GM18508 (cell line): ENCODE results near the gene DHRS3.

ENCODE experiments used
- ATAC-seq: cut with Tn5 transposase; IDR thresholded peaks from one replicate; pipeline ENCODE4 v1.9.1; 2021; ENCODE audit warnings: moderate number of reproducible peaks; ENCODE audit not compliant: insufficient read depth, unreplicated experiment

DHRS3 gene

DNA sequence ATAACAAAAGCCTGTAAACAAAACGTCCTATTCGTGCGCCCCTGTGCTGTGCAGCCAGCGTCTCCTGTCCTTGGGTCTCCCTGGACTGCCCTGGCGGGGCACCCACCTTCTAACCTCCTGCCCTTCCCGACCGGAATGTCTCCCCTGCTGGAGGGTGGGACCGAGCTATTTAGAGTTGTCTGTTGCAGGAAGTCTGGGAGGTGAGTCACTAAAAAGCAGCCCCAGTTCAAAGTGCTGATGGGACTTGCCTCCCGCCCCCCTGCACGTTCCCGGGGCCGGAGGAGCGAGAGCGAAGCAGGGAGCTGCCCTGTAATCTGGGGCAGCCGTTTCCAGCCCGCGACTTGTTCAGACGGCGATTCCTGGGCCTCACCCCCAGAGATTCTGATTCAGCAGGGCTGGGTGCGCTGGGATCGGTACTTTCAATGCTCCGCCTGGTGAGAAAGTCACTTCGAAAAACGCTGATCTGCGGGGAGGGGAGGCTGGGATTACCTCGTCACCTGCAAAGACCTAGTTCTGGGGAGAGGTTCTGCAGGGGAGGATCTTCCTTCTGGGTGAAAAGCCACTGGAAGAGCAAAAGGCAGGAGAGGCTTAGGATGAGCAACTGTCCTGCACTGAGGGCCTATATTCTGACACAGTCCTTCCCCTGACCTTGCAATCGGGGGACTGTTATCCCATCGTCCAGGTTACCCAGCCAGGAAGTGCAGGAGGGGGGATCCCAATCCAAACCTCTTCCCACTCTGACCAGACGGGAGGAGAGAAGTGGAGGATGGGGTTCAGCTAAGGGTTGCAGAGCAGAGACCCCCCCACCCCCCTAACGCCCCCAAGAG is 1.2 kb upstream of the DHRS3 start:
- no peak for ATAC-seq

DNA sequence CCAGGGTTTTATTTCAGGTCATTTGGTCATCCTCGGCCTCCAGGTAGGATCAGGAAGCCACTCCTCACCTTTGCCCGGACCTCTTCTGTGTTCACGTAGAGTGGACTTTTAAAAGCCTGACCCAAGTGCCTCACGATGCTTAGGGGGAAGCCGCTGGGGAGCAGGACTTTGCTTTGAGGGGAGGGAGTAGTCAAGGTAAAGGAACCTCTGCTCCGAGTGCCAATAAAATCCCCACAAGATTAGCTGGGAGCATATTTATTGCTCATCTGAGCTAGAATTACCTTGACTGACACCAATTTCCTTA is 603 bp upstream of the DHRS3 start:
- ATAC-seq: no peak

DNA sequence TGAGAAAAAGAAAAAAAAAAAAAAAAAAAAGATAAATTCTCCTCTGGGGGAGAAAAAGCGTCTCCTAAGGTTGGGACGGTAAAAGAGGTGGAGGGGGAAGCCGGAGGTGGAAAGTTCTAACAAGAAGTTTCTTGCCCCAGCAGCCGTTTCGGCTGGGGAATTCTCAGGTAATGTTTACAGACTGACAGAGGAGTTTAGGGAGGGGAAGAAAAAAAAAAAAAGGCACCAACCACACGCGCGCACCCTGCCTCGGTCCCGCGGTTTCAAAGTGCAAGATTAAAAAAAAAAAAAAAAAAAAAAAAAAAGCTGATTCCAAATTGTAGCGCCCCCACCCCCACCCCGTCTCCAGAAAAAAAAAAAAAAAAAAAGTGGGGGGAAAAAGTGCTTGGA is 504 bp downstream of the DHRS3 start:
- no peak for ATAC-seq

DNA sequence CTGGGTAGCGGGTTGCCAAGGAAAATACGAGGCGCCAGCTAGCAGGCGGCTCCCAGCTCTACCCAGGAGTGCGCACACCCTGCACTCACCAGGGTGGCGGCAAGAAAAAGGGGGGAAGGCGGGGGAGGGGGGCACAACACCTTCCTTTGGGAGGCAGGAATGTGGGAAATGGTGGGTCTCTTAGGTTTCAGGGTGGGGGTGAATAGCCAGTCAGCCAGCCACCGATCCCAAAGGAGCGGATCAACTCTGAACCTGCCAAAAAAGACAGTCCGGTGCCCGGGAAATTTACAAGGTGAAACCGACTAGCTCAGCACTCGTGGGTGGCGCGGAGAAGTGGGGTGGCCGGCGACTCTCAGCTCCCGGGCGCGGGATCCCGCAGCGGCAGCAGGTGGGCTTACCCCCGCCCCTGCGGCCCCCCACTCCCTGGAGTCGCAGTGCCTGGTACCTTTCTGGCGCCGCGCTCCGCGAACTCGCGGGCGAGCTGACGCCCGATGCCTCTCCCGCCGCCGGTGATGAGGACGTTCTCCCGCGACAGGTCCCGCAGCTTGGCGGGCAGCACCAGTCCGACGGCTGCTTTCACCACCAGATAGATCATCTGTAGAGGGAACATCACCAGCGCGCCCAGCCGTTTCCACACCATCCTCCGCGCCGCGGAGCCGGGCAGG is 1.2 kb downstream of the DHRS3 start:
- no peak for ATAC-seq

DNA sequence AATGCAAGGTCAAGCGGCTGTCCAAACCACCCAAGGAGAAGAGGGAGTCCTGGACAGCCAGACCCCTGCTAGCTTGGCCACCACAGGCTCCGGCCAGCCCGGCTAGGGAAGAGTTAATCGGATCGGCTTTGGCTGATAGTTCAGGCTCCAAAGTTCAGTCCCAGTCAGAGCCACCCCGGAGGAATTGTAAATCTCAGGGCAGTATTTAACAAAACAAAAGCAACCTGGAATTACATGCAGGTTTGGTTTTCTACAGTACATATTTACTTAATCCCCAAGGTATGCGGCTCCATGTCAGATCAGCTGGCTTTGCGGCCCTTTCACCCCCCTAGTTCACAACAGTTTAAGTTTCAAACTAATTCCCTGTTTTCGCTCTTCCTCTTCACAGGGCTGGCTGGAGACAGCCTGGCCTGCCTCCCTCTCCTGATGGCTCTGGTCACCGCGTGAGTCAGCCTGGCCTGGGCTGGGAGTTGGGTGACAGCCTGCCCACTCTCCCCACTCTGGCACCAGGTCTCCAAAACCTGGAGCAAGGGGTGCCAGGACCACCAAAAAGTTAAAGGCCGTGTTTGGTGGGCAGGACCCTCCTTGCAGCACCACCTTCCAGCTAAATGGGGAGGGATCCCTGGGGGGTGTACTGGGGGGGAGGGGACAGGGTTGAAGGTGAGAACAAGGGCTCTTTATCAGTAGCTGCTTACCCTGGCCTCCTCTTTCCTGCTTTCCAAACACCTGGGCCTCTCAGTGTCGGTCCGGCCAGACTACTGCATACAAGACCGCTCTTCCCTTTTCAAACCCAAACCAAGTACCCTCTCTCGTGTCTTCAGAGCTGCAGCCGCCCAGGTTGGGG is 1.9 kb downstream of the DHRS3 start:
- ATAC-seq: no peak

DNA sequence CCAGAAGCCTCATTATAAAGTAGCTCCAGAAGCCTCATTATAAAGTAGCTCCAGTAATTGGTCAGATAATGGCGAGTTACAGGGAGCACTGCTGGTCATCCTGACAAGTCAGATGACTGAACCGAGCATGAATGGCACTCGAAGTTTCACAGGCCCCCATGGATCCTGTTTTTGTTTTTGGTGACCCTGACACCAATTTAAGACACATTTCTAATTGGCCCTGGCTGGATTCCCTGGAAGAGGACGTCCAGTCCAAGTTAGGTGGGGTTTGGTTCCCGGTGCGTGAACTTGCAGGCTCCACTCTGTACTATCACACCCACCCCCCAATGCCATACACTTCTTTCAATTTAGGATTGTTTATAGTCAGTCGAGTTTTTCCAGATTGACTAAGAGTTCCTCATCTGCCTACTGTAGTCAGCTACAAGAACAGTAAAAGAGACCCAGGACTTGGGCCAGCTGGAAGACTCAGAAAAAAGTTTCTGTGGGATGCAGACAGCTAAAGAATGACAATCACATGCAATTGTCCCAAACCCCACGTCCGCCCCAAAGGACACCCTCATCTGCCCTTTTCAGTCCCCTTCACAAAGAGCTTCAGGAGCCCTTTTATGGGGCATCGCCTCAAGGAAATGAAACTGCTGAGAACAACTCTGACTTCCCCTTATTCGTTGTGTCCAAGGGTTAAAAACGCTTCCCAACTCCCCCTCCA is 2.7 kb downstream of the DHRS3 start:
- no peak for ATAC-seq

DNA sequence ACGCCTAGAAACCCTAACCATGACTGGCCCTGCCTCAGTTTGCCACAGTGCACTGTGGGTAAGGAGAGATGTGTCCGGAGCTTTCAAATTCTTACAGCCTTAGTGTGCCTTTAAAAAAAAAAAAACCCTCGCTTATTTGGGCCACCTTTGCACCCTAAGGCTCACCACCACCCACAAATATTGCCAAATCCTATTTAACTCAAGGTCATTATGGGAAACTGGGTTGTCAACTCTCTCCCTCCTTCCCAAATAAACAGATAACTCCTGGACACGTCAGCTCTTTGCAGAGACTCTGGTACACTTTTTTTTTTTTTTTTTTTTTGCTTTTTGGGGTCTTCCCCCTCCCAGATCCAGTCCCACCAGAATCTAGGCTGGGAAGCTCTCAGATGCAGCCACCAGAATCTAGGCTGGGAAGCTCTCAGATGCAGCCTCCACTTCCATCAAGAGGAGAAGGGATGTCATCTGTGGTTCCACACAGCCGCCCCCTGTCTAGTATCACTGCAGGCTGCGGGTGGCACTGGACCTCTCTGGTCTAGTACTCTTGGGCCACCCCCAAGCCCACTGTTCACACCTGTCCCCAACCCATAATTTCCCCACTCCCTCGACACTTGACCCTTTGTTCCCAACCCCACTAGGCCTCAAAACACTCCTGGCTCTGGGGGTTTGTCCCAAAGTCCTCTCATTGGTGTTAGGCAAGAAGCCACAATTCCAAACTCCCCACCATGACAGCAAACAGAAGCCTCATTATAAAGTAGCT is 3.4 kb downstream of the DHRS3 start:
- ATAC-seq: no peak

DNA sequence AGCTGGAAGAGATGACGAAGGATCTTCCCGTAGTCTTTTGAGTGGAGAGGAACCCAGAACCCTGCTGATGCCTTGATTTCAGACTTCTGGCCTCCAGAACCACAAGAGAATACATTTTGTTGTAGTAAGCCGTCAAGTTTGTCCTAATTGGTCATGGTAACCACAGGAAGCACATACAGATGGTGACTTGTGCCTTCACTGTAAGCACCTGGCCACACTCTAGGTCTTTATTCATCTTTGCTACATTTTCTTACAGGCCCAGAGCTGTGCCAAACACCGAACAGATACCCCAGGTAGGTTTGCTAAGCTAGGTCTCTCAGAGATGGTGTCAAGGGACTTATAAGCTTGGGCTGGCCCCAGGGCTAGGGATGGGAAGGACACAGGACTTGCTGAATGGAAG is 4.8 kb downstream of the DHRS3 start:
- ATAC-seq: no peak

DNA sequence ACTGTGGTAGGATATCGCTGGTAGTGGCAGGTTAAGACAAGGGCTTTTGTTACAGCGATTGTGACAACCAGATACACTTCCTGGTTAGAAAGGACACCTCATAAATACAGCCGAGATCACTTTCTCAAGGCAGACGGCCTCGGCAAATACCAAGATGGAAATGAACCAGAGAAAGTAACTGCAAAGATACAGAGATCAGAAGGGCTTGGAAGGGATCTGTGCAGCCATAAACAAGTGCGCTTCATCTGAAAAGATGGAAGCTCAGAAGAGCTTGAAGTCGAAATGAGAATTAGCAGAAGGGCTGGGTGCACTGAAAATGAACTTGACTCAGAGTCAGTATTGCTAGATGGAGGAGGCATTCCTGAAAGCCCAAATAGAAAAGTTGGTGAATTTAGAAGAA is 7.1 kb downstream of the DHRS3 start:
- no peak for ATAC-seq

DNA sequence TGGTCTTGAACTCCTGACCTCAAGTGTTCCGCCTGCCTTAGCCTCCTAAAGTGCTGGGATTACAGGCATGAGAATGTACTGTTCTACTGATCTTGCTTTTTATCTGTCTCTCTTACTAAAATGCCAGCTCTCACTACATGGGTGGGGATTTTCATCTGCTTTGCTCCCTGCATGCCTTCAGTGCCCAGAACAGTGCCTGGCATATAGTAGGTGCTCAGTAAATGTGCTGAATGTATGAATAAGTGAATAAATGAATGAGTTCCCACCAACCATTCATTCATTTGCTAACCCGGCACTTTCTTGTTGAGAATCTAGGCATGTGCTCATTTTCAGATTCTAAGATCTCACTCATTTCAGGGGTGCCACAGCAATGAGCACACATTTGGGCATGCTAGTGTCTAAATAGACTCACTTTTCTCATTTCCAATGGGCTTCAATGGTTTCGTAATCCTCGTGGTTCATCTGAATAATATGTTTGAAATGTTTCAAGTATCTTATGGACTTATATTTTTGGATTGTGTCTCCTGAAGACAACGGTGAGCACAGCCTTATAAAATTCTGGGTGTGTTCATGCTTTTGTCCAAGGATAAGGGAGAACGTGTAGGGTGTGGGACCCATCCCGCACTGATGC is 7.6 kb downstream of the DHRS3 start:
- ATAC-seq: no peak

DNA sequence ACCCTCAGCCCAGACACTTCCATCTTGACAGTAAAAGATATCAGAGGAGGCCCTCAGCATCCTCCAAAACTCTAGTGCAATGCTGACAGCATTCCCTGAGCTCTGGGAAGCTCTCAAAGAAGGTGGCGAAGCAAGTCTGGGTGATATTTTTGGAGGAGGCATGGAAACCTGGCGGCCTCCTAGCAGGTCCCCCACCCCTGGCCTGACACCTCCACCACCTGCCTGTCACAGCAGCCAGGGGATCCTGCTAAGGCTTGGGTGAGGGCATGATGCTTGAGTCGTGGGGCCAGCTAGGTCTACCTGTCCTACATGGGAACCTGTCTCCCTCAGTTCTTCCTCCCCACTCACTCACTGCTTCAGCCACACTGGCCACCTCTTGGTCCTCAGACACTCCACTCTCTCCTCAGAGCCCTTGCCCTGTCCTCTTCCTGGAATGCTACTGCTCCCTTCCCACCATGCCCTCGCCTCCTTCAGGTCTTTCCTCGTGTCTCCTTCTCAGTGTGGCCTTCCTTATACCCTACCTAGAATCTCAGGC is 8.5 kb downstream of the DHRS3 start:
- ATAC-seq: no peak

DNA sequence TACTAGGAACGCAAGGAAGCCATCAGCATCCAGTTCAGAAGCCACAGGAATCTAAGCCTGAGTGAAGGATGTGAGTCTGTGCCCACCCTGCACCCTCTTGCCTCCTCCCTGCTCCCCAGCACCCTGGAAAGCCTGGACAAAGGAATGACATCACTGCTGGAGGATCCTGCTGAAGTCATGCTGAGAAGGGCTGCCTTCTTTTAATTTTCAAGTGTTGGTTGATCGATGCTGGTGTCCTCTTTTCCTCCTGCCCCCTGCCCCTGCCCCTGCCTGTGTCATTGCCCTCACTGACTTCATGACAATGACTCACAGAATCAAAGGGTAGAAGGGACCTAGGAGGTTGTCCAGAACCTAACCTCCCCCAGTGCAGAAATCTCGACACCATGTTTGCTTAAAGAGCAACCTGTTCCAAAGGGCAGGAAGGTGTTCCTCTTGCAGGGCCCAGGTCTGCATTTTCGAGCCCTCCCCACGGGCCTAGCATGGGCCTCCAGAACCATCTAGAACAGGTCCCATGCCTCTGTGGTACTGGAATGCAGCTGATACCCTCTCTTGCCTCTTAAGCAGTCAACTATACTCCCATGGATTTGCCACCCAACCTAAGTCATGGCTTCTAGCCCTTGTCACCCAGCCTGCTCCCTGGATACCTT is 9.6 kb downstream of the DHRS3 start:
- no peak for ATAC-seq

DNA sequence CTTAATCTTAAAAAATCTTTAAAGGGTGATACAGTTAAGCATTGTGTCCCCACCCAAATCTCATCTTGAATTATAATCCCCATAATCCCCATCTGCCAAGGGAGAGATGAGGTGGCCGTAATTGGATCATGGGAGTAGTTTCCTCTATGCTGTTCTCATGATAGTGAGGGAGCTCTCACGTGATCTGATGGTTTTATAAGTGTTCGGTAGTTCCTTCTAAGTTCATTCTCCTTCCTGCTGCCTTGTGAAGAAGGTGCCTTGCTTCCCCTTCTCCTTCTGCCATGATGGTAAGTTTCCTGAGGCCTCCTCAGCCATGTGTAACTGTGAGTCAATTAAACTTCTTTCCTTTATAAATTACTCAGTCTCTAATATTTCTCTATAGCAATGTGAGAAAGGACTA is 10.7 kb downstream of the DHRS3 start:
- ATAC-seq: no peak

DNA sequence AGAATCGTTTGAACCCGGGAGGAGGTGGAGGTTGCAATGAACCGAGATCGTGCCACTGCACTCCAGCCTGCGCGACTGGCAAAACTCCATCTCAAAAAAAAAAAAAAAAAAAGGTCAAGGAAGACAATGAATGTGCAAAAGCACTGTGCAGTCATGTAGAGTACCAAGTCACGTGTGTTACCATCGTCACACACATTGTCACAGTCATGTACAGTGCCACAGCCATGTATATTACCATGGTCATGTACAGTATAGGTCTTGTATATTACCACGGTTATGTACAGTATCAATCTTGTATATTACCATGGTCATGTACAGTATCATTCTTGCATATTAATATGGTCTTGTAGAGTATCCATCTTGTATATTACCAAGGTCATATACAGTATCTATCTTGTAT is 13.0 kb downstream of the DHRS3 start:
- no peak for ATAC-seq

DNA sequence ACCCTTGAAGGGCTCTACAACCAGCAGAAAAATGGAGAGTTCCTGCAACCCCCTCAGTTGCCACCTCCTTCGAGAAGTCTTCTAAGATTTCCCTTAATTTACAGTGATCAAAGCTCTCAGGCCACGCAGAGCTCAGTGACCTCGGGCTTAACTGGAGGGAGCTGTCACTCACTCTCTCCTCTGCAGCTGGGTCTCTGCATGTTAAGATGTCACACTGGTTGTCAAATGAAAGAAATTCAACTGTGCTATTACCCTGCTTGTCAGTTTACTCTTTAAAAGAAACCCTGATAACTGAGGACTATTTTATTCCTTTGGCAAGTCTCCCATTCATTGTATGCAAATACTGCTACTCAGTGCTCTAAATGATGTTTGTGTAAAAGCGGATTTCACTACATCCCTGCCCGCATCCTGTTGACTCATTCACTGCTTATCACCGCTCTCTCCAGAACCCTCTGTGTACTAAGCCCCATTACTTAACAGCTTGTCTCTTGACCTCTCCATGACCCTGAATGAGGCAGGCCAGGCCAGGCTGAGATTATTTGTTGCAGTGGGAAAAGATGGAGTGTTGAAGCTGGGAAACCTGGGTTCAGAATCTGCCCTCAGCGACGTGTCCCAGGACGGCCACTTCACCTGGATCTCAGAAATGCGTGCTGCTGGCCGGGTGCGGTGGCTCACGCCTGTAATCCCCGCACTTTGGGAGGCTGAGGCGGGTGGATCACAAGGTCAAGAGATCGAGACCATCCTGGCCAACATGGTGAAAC is 13.7 kb downstream of the DHRS3 start:
- no peak for ATAC-seq

DNA sequence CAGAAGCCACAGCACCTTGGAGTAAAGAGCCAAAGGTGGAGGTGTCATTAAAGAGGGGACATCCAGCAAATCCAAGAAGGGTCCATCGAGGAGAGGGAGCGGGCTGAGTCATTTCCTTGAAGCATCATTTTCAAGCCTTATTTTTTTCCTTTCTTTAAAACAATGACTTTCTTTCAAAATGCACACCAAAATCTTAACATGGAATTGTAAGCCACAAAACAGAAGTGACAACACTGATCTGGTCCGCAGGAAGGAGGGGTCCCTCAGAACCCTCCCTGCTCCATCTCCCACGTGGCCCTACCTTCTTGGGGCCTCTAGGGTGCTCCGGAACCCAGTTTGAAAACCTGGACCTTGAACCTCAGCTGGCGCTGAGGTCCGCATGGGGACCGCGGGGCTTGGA is 14.8 kb downstream of the DHRS3 start:
- ATAC-seq: no peak

DNA sequence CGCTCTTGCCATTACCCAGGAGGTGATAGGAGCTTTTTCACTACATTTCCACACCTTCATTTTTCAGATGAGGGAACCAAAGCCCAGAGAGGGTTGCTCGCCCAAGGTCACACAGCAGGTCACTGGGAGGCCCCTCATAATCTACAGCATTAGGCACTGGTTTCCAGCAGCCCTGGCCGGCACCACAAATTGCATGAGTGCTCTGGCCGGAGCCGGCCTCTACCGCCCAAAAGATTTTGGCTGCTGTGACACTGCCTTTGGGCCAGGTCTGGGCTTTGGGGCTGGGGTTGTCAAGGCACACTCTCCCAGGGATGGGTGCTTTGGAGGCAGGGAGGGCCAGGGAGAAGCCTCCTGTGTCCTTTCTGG is 15.4 kb downstream of the DHRS3 start:
- ATAC-seq: no peak
